Small intestine (tissue), 7 donors: Measurements from ENCODE around the gene TBC1D20. TPM values are rescaled to one million over a fixed set of nuclear protein-coding genes. Genes with fewer than 3 reads are reported as not detected.

ENCODE experiments used
- DNase-seq, 2 donors: peaks; one replicate each; pipeline versions ENCODE4 v3.0.0 to v3.0.0-alpha.2; 2013
- FAIRE-seq: peaks from 2 replicates; lab custom pipeline; 2012; peaks lifted over from hg19 to GRCh38; lab: Jason Lieb, UNC
- H3K27ac ChIP-seq, 3 donors: one replicate each; pipeline ENCODE4 v1.5.1; 2013; ENCODE audit warnings: low read length in 2 of 3, mild to moderate bottlenecking in 2 of 3, control low read depth in 1 of 3, inconsistent platforms in 1 of 3, low read depth in 1 of 3, moderate library complexity in 1 of 3
- H3K27me3 ChIP-seq, 3 donors: one replicate each; pipeline ENCODE4 v1.6.1; 2013; ENCODE audit warnings: low read length in 3 of 3, inconsistent platforms in 1 of 3; ENCODE audit not compliant: control insufficient read depth in 3 of 3, insufficient read depth in 3 of 3
- H3K36me3 ChIP-seq, 3 donors: one replicate each; pipeline ENCODE4 v1.6.1; 2013; ENCODE audit warnings: low read length in 3 of 3, inconsistent platforms in 1 of 3, low read depth in 1 of 3, mild to moderate bottlenecking in 1 of 3, moderate library complexity in 1 of 3; ENCODE audit not compliant: control insufficient read depth in 3 of 3, insufficient read depth in 2 of 3
- H3K4me1 ChIP-seq, 3 donors: one replicate each; pipeline ENCODE4 v1.6.1; 2013; ENCODE audit warnings: low read length in 2 of 3, inconsistent platforms in 1 of 3, low read depth in 1 of 3, mild to moderate bottlenecking in 1 of 3, moderate library complexity in 1 of 3; ENCODE audit not compliant: control insufficient read depth in 3 of 3, insufficient read depth in 2 of 3
- H3K4me3 ChIP-seq, 3 donors: one replicate each; pipeline ENCODE4 v1.5.1; 2013; ENCODE audit warnings: low read length in 3 of 3, control low read depth in 1 of 3, inconsistent platforms in 1 of 3, low read depth in 1 of 3, mild to moderate bottlenecking in 1 of 3, moderate library complexity in 1 of 3
- H3K9me3 ChIP-seq, 2 donors: one replicate each; pipeline ENCODE4 v1.6.1; 2013; ENCODE audit warnings: low read depth in 1 of 2, low read length in 1 of 2; ENCODE audit not compliant: control insufficient read depth in 2 of 2, insufficient read depth in 1 of 2
- WGBS, 3 donors: extraction: QIAGEN DNeasy Blood & Tissue Kit; methylation state at CpG; one replicate each; pipeline ENCODE4 v1.1.7; 2013; 5-methylcytosine and 5-hydroxymethylcytosine counted together
- polyA plus RNA-seq, 4 donors: library from polyadenylated mRNA; stranded (reverse) in 3 of 4; unstranded in 1 of 4; fragments of 200-250 nt in 3 of 4; fragments of 120-200 nt in 1 of 4; gene quantifications; one replicate each; pipeline versions ENCODE4 v1.2.1 to v1.2.3, GENCODE V29; 2013
- donor health status: healthy with polysubstance abuse.
- donor health status: control.
- donor health status: control.
- donor health status: Bipolar disorder and iron deficiency.
- donor health status: healthy.

Gene TBC1D20
- polyA plus RNA-seq, 4 donors: 13.1 to 28.7 (median 14.8) TPM

DNA sequence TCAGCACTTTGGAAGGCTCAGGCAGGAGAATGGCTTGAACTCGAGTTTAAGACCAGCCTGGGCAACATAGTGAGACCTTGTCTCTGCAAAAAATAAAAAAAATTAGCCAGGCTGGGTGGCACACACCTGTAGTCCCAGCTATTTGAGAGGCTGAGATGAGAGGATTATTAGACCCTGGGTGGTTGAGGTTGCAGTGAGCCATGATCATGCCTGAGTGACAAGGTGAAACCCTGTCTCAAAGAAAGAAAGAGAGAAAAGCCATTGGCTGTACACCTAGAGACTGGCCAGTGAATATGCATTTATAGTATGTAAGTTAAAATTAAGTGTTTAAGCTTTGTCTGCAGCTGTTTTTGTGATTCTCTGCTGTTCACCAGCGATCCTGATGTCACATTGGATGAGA lies 48.2 kb downstream of the TBC1D20 start:
- Histone ChIP-seq H3K4me3 (no peak overlapping the region), H3K36me3 (peaks cover 3 to 46% (median 7%) of the 10 kb centered on the region in 3 donors), H3K9me3 (no peaks in the 10 kb centered on the region), H3K27ac (no peak overlapping the region), H3K27me3 (no peaks in the 10 kb centered on the region), H3K4me1 (peaks cover 3 to 12% (median 7%) of the 10 kb centered on the region in 3 donors)
- DNase-seq (no peak), FAIRE-seq (no peak)
- WGBS, 3 donors: 80 to 83% (median 83%) methylated on average over 2 of the region's 2 CpGs

DNA sequence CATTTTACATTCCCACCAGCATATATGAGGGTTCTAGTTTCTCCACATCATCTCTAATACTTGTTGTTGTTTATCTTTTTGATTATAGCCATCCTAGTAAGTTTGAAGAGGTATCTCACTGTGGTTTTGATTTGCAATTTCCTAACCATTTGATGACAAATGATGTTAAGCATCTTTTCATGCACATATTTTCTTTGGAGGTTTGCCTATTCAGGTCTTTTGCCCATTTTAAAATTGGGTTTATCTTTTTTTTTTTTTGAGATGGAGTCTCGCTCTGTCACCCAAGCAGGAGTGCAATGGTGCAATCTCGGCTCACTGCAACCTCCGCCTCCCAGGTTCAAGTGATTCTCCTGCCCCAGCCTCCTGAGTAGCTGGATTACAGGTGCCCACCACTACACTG lies 50.3 kb downstream of the TBC1D20 start:
- no peaks in the 10 kb centered on the region for H3K27me3 ChIP-seq
- peaks cover 2 to 32% (median 2%) of the 10 kb centered on the region in 3 donors for H3K36me3 ChIP-seq
- WGBS, 3 donors: 88 to 100% (median 99%) methylated on average over 3 of the region's 3 CpGs
- H3K4me1 ChIP-seq: peaks cover 4 to 14% (median 12%) of the 10 kb centered on the region in 3 donors
- H3K27ac ChIP-seq: no peak overlapping the region
- H3K9me3 ChIP-seq: no peaks in the 10 kb centered on the region
- no peak overlapping the region for H3K4me3 ChIP-seq
- FAIRE-seq (no peak), DNase-seq (no peak)

DNA sequence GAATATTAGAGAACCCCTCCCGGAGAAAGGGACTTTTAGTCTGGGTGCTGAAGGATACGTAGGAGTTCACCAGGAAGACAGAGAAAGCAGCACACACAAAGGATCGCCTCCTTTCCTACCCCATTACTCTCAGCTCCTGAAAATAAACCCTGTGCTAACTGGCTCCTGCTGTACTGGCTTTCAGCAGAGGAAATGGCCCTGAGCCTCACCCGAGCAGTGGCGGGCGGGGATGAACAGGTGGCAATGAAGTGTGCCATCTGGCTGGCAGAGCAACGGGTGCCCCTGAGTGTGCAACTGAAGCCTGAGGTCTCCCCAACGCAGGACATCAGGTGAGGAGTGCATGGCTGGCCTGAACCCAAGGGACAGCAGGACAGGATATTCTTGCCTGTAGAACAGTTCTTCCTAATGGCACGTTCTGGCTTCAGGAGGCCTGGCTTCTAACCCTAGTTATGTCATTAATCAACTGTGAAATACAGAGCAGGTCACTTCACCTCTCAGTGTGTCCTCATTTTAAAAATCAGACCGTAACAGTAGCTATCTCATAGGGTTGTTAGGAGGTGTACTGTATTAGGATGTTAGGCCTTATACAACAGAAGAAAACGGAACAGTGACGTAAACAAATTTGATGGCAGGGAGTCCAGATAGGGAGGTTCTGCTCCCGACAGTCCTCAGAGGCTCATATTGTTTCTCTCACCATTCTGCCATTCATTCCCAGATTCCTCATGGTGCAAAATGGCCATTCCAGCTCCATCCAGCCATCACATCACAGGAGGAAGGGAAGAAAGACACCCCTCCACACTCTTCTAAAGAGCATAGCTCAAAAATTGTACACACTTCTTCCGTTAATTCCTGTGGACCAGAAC lies 52.4 kb downstream of the TBC1D20 start:
- 53 to 66% (median 54%) methylated on average over 14 of the region's 14 CpGs for WGBS, 3 donors
- FAIRE-seq (no peak), DNase-seq (peak in 1 of 2 donors; percentile 37)
- H3K27ac ChIP-seq: peak overlapping the region in 1 of 3 donors; percentile 97
- H3K27me3 ChIP-seq: no peaks in the 10 kb centered on the region
- H3K4me1 ChIP-seq: peaks cover 5 to 16% (median 12%) of the 10 kb centered on the region in 3 donors
- no peaks in the 10 kb centered on the region for H3K9me3 ChIP-seq
- peaks cover 2 to 21% (median 2%) of the 10 kb centered on the region in 3 donors for H3K36me3 ChIP-seq
- H3K4me3 ChIP-seq: peak overlapping the region in 2 of 3 donors; percentile 94 to 99

DNA sequence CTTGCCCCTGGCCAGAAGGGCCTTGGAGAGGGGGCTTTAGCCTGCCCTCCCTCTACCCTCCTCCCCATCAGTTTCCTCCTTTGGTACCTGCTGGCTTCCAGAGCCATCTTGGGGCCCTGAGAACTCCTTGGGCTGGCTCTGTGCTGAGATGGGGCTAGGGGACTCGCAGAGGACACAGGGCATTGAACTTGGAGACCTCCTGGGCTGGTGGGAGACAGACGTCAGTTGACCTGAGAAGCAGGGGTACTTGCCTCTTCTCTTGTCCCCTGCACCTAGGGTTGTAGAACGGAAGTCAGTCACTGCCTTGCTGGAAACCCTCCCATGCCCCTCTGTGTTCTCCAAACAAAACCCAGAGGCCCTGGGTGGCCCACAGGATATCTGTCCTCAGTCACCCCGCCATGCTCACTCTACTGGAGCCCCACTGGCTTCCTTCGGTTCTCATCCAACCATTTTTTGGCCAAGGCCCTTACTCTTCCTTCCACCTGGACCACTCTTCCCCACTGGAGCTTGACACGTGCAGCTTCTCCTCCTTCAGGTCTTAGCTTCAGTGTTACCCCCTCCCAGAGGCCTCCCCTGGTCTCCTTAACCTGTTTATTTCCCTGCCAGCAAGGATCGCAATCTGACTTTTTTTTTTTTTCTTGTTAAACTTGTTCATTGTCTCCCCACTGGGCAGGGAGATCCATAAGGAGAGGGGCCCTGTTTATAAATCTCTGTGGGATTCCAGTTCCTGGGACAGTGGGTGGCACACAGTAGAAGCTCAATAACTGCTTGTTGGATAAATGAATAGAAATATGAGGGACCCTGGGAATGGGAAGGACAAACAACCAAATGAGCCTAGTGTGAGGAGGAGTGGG lies 53.3 kb downstream of the TBC1D20 start:
- Histone ChIP-seq H3K9me3 (no peaks in the 10 kb centered on the region), H3K4me1 (peaks cover 5 to 16% (median 12%) of the 10 kb centered on the region in 3 donors), H3K4me3 (peak overlapping the region; percentile 94 to 99 (median 96)), H3K27me3 (no peaks in the 10 kb centered on the region), H3K36me3 (peaks cover 0 to 19% (median 2%) of the 10 kb centered on the region in 3 donors), H3K27ac (peak overlapping the region; percentile 85 to 97 (median 95))
- 4 to 8% (median 5%) methylated on average over 7 of the region's 7 CpGs for WGBS, 3 donors
- DNase-seq: peak in 1 of 2 donors; percentile 18
- no peak for FAIRE-seq

DNA sequence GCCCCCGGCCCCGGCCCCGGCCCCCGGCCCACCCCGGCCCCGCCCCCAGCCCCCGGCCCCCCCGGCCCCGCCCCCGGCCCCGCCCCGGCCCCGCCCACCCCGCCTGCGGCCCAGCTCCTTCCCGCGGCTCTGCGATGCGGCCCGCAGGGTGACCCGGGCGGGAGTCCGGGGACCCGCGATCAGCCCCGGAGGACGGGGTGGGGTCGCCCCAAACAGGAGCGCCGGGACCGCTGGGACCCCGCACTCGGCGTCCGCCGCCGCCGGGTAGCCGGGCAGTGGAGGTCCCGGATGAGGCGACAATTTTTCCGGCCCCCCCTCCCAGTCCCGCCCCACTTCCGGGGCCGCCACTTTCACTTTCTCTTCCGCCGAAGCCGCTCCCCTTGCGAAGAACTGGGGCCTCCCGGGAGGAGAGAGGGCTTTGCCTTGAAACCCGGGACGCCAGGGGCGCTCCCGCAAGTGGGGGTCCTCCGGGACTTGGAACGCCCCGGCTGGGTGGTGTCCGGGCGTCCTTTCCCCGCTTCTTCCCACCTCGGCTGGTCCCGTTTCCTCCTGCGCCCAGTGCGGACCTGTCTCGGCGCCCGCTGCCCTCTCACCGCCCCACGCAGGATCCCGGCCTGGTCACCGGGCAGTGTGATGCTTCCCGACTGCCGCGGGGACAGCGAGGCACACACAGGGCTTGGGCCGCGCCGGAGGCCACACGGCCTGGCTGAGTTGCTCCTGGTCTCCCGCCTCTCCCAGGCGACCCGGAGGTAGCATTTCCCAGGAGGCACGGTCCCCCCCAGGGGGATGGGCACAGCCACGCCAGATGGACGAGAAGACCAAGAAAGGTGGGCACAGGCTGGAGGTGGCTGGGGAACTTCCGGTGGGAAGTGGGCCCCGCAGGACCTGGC lies 54.1 kb downstream of the TBC1D20 start, which contains the start of gene RBCK1:
Gene RBCK1 (plus strand): TSS at position 347 of the 890 bp plus-strand sequence. CDS start 459 bp downstream, at position 806.
- Histone ChIP-seq H3K27me3 (no peaks in the 10 kb centered on the region), H3K4me3 (peak within 1 kb of the TSS; percentile 94 to 99 (median 96)), H3K36me3 (peaks cover 0 to 17% (median 2%) of the 10 kb centered on the region in 3 donors), H3K27ac (peak within 1 kb of the TSS; percentile 85 to 97 (median 95)), H3K9me3 (peaks cover 0 to 5% of the 10 kb centered on the region in 2 donors), H3K4me1 (peaks cover 5 to 16% (median 12%) of the 10 kb centered on the region in 3 donors)
- FAIRE-seq: no peak
- WGBS, 3 donors: 0 to 1% (median 0%) methylated on average over 37 to 80 of the region's 87 CpGs
- peak; percentile 87 to 96 for DNase-seq

DNA sequence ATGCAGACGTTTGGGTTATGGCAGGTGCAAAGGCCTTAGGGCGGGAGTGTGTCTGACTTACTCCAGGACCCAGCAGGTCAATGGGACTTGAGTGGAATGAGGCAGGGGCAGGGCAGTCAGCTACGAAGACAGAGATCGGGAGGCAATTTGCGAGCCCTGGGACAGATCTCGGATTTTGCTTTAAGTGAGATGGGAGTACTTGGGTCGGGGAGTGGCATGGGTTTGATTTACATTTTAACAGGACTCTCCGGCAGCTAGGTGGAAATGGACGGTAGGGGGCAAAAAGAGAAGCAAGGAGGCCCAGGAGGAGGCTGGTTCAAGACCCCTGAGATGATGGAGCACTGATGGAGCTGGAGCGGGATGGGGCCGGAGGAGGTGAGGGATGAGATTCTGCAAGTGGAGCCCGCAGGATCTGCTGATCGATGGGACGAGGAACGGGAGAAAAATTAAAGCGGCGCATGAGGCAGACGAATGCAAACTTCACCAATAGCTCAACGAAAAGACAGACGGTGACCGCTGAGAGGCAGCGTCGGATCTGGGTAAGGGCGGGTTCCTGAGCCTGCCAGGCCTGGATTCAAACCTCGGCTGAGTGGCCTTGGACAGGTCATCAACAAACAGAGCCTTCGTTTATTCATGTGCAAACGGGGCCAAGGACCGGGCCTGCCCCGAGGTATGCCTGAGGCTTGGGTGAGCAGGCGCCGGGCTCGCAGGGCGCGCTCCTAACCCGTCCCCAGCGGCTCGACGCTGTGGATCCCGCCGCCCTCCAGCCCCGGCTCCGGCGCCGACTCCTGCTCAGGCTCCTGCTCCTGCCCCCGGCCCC lies 55.0 kb downstream of the TBC1D20 start:
- Histone ChIP-seq H3K36me3 (peaks cover 0 to 16% (median 2%) of the 10 kb centered on the region in 3 donors), H3K27me3 (no peaks in the 10 kb centered on the region), H3K9me3 (peaks cover 0 to 5% of the 10 kb centered on the region in 2 donors), H3K27ac (peak overlapping the region; percentile 65 to 92 (median 73)), H3K4me1 (peaks cover 5 to 17% (median 16%) of the 10 kb centered on the region in 3 donors), H3K4me3 (peak overlapping the region; percentile 26 to 48 (median 44))
- DNase-seq: peak; percentile 75 to 82
- 6 to 10% (median 7%) methylated on average over 28 to 45 of the region's 45 CpGs for WGBS, 3 donors
- FAIRE-seq: no peak
